GM12891 (cell line): ENCODE data around the gene BMP8B.

Experiments
- DNase-seq: peaks from one replicate; pipeline ENCODE4 v3.0.0; 2011; ENCODE audit warnings: low spot score; ENCODE audit not compliant: insufficient read length
- FAIRE-seq: peaks from 2 replicates; lab custom pipeline; 2011; peaks lifted over from hg19 to GRCh38; lab: Jason Lieb, UNC
- PAX5 ChIP-seq: IDR thresholded peaks from 2 replicates; pipeline ENCODE4 v1.6.1; 2011; ENCODE audit warnings: low read length, moderate library complexity, mild to moderate bottlenecking; ENCODE audit not compliant: insufficient read depth, severe bottlenecking
- POLR2A ChIP-seq: IDR thresholded peaks from 2 replicates; pipeline ENCODE4 v1.6.1; 2011; ENCODE audit warnings: low read depth, low read length, control low read depth
- POLR2AphosphoS5 ChIP-seq: IDR thresholded peaks from 2 replicates; pipeline ENCODE4 v1.6.1; 2011; ENCODE audit warnings: low read depth, low read length, control low read depth
- POU2F2 ChIP-seq: IDR thresholded peaks from 2 replicates; pipeline ENCODE4 v1.6.1; 2011; ENCODE audit warnings: low read depth, mild to moderate bottlenecking, control low read depth, low read length, moderate library complexity
- SPI1 ChIP-seq: IDR thresholded peaks from 2 replicates; pipeline ENCODE4 v1.6.1; 2011; ENCODE audit warnings: low read depth, low read length, control low read depth
- TAF1 ChIP-seq: IDR thresholded peaks from 2 replicates; pipeline ENCODE4 v1.6.1; 2011; ENCODE audit warnings: low read depth, low read length, control low read depth

Gene BMP8B

DNA sequence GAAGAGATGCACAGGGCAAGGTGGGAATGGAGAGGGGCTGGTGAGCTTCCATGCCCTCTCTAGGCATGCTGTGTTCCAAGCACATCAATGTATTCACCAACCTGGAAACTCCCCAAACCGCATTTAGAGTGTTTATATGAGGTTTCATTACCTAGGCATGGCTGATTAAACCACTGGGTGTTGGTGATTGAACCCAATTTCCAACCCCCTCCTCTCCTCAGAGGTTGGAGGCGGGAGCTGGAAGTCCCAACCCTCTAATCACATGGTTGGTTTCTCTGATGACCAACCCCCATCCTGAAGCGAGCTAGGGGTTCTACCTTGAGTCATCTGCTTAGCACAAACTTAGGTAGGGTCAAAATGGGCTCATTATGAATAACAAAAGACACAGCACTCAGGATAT is 52.9 kb downstream of the BMP8B start:
- TF ChIP-seq TAF1, result no peak
- TF ChIP-seq PAX5, result no peak
- TF ChIP-seq POU2F2, result no peak
- TF ChIP-seq POLR2A, result no peak
- no peak for TF ChIP-seq POLR2AphosphoS5
- no peak for TF ChIP-seq SPI1
- FAIRE-seq, result no peak
- no peak for DNase-seq

DNA sequence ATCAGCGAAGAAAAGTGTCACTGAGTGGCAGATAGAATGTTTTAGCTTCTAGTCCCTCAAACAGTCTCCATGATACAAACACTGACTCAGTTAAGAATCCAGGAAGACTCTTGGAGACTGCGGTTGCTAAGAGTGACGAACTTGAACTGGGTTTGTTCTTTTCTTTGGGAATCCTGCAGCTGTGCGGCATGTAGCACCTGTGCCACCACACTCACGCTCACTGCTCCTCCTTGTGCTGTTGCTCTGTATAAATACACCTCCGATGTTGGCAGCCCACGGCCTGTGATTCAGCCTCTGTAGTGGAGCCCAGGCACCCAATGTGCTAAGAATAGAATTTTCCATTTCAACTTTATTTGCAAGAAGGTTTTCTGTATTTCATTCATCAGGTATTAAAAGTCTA is 55.5 kb downstream of the BMP8B start:
- TF ChIP-seq POLR2AphosphoS5 (no peak), PAX5 (no peak), POU2F2 (no peak), TAF1 (no peak), SPI1 (no peak), POLR2A (no peak)
- no peak for DNase-seq
- FAIRE-seq, result no peak

- DNase-seq (no peak), FAIRE-seq (no peak)
- TF ChIP-seq PAX5, result no peak
- no peak for TF ChIP-seq SPI1
- TF ChIP-seq TAF1, result no peak
- no peak for TF ChIP-seq POLR2A
- TF ChIP-seq POLR2AphosphoS5, result no peak
- no peak for TF ChIP-seq POU2F2
Observed at GRCh38 chr1:39732730-39733129, 55.9 kb downstream of the BMP8B start.

- TF ChIP-seq TAF1 (no peak), SPI1 (no peak), POLR2AphosphoS5 (no peak), POLR2A (no peak), POU2F2 (no peak), PAX5 (no peak)
- no peak for DNase-seq
- FAIRE-seq, result no peak
Observed at GRCh38 chr1:39729842-39730241, 58.8 kb downstream of the BMP8B start.

GRCh38 chr1:39729030-39729429 is 59.6 kb downstream of the BMP8B start:
- FAIRE-seq (no peak), DNase-seq (no peak)
- TF ChIP-seq TAF1, result no peak
- TF ChIP-seq SPI1, result no peak
- TF ChIP-seq POLR2A, result no peak
- TF ChIP-seq PAX5, result no peak
- no peak for TF ChIP-seq POLR2AphosphoS5
- no peak for TF ChIP-seq POU2F2

DNA sequence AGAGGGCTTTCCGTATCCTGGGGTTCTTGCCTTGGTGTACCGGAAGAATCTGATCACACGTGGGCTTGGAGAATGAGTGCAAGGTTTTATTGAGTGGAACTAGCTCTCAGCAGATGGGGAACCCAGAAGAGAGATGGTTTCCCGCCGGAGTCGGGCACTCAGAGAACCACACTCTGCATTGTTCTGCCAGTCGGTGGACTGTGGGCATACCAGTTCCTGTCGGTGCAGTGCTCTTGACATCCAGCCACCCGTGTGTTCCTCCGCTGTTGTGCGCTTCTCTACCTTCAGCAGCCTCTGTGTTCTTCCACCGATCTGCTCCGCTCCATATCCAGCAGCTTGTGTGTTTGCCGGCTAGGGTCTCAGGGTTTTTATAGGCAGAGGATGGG is 60.7 kb downstream of the BMP8B start:
- TF ChIP-seq POLR2A (no peak), PAX5 (no peak), TAF1 (no peak)
- peak; percentile 33 for FAIRE-seq
- no peak for DNase-seq

DNA sequence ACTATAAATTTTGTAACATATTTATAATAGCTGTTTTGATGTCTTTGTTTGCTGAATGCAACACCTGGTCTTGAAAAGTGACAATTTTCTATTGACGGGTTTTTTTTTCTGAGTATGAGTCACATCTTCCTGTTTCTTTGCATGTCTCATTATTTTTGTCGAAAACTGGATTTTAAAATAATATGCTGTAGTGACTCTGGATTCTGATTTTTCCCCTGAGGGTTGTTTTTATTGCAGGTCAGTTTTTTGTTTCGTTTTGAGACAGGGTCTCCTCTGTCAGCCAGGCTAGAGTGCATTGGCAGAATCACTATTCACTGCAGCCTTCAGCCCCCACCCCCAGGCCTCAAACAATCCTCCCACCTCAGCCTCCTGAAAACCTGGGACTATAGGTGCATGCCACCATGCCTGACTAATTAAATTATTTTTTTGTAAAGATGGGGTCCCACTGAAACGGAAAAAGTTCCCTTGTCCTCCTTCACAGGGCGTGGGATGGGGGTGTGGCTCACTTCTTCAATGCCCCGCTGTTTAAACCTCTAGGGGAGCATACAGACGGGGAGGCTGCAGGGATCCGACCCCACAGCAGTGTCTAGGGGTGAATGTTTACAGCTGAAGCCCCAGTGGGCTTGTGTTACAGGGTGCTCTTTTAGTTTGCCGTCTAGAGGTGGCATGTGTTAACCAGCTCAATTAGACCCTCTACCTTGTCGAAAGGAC is 61.3 kb downstream of the BMP8B start:
- no peak for DNase-seq
- peak; percentile 9 for FAIRE-seq
- TF ChIP-seq POLR2AphosphoS5 (no peak), SPI1 (no peak), POU2F2 (no peak), TAF1 (no peak), POLR2A (no peak), PAX5 (no peak)

DNA sequence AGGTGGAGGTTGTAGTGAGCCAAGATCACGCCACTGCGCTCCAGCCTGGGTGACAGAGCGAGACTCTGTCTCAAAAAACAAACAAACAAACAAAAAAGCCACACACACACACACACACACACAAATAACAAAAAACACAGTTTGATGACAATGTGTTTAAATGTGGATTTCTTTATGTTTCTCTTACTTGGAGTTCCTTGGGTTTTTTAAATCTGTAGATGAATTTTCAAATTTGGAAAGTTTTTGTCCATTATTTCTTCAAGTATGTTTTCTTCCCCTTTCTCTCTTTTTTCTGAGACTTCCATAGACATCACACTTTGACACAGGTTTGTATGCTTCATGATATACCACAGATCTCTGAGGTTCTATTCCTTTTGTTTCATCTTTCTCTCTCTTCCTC is 62.1 kb downstream of the BMP8B start:
- no peak for FAIRE-seq
- no peak for TF ChIP-seq PAX5
- TF ChIP-seq POU2F2, result no peak
- no peak for TF ChIP-seq POLR2AphosphoS5
- no peak for TF ChIP-seq TAF1
- TF ChIP-seq SPI1, result no peak
- TF ChIP-seq POLR2A, result no peak

GRCh38 chr1:39722495-39722894 is 66.2 kb downstream of the BMP8B start:
- FAIRE-seq (no peak), DNase-seq (no peak)
- TF ChIP-seq POLR2A, result no peak
- TF ChIP-seq POU2F2, result no peak
- TF ChIP-seq PAX5, result no peak
- TF ChIP-seq POLR2AphosphoS5, result no peak
- no peak for TF ChIP-seq SPI1
- no peak for TF ChIP-seq TAF1

More for the DNA sequence above, 62.1 kb downstream of the BMP8B start:
- DNase-seq, result no peak

DNA sequence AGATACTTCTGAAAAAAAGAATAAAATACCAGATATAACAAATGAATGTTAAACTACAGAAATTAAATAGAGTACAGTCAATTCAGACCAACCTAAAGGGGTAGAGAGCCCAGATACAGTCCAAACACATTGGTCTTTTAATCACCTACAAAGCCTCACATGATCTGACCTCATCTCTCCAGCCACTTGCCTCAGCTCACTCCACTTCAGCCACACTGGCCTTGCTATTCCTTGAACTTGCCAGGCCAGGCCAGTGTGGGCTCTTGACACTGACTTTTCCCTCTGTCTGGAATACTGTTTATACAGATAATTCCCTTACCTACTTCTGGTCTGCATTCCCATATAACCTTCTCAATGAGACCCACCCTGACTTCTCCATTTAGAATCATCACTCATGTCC is 67.0 kb downstream of the BMP8B start:
- FAIRE-seq (no peak), DNase-seq (no peak)
- TF ChIP-seq POLR2AphosphoS5, result no peak
- no peak for TF ChIP-seq POU2F2
- TF ChIP-seq POLR2A, result no peak
- TF ChIP-seq SPI1, result no peak
- no peak for TF ChIP-seq PAX5
- TF ChIP-seq TAF1, result no peak
